HCT116 (cell line): ENCODE measurements around the gene WIPI1. TPM values are rescaled to one million over a fixed set of nuclear protein-coding genes. Genes with fewer than 3 reads are reported as not detected.

Source experiments
- ATAC-seq: fragments of 200-7000 bp; cut with Tn5 transposase; 2 replicates; pipeline ENCODE4 v1.9.1; 2020; ENCODE audit warnings: mild to moderate bottlenecking, moderate library complexity
- BruUV-seq: library from RNA; stranded (reverse); fragments of 400-500 nt; replicated peaks from 2 replicates; lab custom pipeline; 2021; lab: Mats Ljungman, UMichigan
- CTCF ChIA-PET: fragments of 300-600 bp; sonication (Branson Sonifier 250); formaldehyde crosslinking; loops from one replicate; lab custom pipeline; 2021; ENCODE audit warnings: antibody characterized with exemption; lab: Charles Lee
- POLR2A ChIA-PET: fragments of 300-600, 350-600 bp; sonication (Branson Sonifier 250); formaldehyde crosslinking; loops from one replicate; lab custom pipeline; 2021; ENCODE audit warnings: antibody characterized with exemption; lab: Charles Lee
- RAD21 ChIA-PET, 2 experiments: fragments of 300-600 bp; sonication (Branson Sonifier 250); formaldehyde crosslinking; loops; one replicate each; lab custom pipeline; 2023; ENCODE audit warnings: low total read pairs in 2 of 2; ENCODE audit not compliant: uncharacterized antibody in 2 of 2, unreplicated experiment in 2 of 2, low non-redundant PET in 1 of 2; lab: Charles Lee
- DNase-seq: peaks from one replicate; pipeline ENCODE4 v3.0.0-alpha.2; 2010; ENCODE audit warnings: low read depth, low spot score
- H2AFZ ChIP-seq: fragments of 200-600 bp; shearing (Covaris generic), sonication (generic); 2 replicates; pipeline ENCODE4 v1.6.1; 2017; ENCODE audit warnings: low read depth, mixed run types, mixed read lengths, antibody characterized with exemption, low read length; ENCODE audit not compliant: poor library complexity, severe bottlenecking
- H3K27ac ChIP-seq: 2 replicates; pipeline ENCODE4 v1.5.1; 2012; ENCODE audit warnings: low read depth, low read length
- H3K27me3 ChIP-seq: fragments of 200-600 bp; sonication (generic); 2 replicates; pipeline ENCODE4 v1.6.1; 2016; ENCODE audit warnings: mixed run types, low read length, mixed read lengths; ENCODE audit not compliant: insufficient read depth
- H3K36me3 ChIP-seq, 2 experiments: fragments of 200-500 bp in 1 of 2; fragments of 200-600 bp in 1 of 2; sonication (Bioruptor generic) in 1 of 2; sonication (generic) in 1 of 2; 2 replicates each; pipeline versions ENCODE4 v1.5.1 to v1.6.1; 2014 to 2016; ENCODE audit warnings: low read length in 2 of 2, inconsistent platforms in 1 of 2, mixed read lengths in 1 of 2, mixed run types in 1 of 2; ENCODE audit not compliant: insufficient read depth in 2 of 2, control insufficient read depth in 1 of 2
- H3K4me1 ChIP-seq, 2 experiments: fragments of 200-600 bp in 1 of 2; sonication (generic) in 1 of 2; 2 replicates each; pipeline versions ENCODE4 v1.5.1 to v1.6.1; 2012 to 2017; ENCODE audit warnings: low read length in 2 of 2, inconsistent platforms in 1 of 2, mild to moderate bottlenecking in 1 of 2, mixed read lengths in 1 of 2, mixed run types in 1 of 2, moderate library complexity in 1 of 2; ENCODE audit not compliant: insufficient read depth in 2 of 2, control insufficient read depth in 1 of 2
- H3K4me2 ChIP-seq: fragments of 200-600 bp; sonication (generic); 2 replicates; pipeline ENCODE4 v1.6.1; 2017; ENCODE audit warnings: mixed run types, low read length, mixed read lengths
- H3K4me3 ChIP-seq, 2 experiments: fragments of 200-600 bp in 1 of 2; sonication (generic) in 1 of 2; replicated peaks in 1 of 2; 2 replicates each; pipeline ENCODE4 v1.5.1; 2011 to 2016; ENCODE audit warnings: low read length in 2 of 2, control low read depth in 1 of 2, low read depth in 1 of 2, mild to moderate bottlenecking in 1 of 2, mixed read lengths in 1 of 2, mixed run types in 1 of 2
- H3K79me2 ChIP-seq: fragments of 200-600 bp; sonication (generic); 2 replicates; pipeline ENCODE4 v1.6.1; 2017; ENCODE audit warnings: mild to moderate bottlenecking, mixed run types, low read length, moderate library complexity, mixed read lengths; ENCODE audit not compliant: insufficient read depth
- H3K9ac ChIP-seq: fragments of 200-600 bp; sonication (generic); 2 replicates; pipeline ENCODE4 v1.6.1; 2016; ENCODE audit warnings: low read length, mixed read lengths
- H3K9me2 ChIP-seq: fragments of 200-600 bp; sonication (generic), shearing (Covaris generic); 2 replicates; pipeline ENCODE4 v1.6.1; 2017; ENCODE audit warnings: mixed run types, mild to moderate bottlenecking, moderate library complexity; ENCODE audit not compliant: insufficient read depth
- H3K9me3 ChIP-seq, 2 experiments: fragments of 200-500 bp in 1 of 2; fragments of 200-600 bp in 1 of 2; sonication (Bioruptor generic) in 1 of 2; sonication (generic) in 1 of 2; 2 replicates each; pipeline ENCODE4 v1.6.1; 2014 to 2017; ENCODE audit warnings: low read length in 2 of 2, mixed read lengths in 2 of 2, inconsistent platforms in 1 of 2, low read depth in 1 of 2, mild to moderate bottlenecking in 1 of 2, mixed run types in 1 of 2, moderate library complexity in 1 of 2; ENCODE audit not compliant: control insufficient read depth in 1 of 2, insufficient read depth in 1 of 2
- H4K20me1 ChIP-seq: fragments of 200-600 bp; sonication (generic), shearing (Covaris generic); 2 replicates; pipeline ENCODE4 v1.6.1; 2017; ENCODE audit warnings: mixed run types, mild to moderate bottlenecking, moderate library complexity; ENCODE audit not compliant: insufficient read depth
- ATF3 ChIP-seq: IDR thresholded peaks from 2 replicates; pipeline ENCODE4 v1.6.1; 2012
- JUND ChIP-seq: IDR thresholded peaks from 2 replicates; pipeline ENCODE4 v1.6.1; 2012
- POLR2A ChIP-seq: IDR thresholded peaks from 2 replicates; pipeline ENCODE4 v1.7.0; 2011; ENCODE audit warnings: borderline replicate concordance; ENCODE audit not compliant: insufficient read depth, insufficient read length; ENCODE audit errors: extremely low read depth
- SIN3A ChIP-seq: IDR thresholded peaks from 2 replicates; pipeline ENCODE4 v1.6.1; 2012; ENCODE audit warnings: low read depth
- SP1 ChIP-seq: IDR thresholded peaks from 2 replicates; pipeline ENCODE4 v1.6.1; 2012; ENCODE audit warnings: low read depth
- SRF ChIP-seq: IDR thresholded peaks from 2 replicates; pipeline ENCODE4 v1.6.1; 2012; ENCODE audit warnings: low read depth
- YY1 ChIP-seq: IDR thresholded peaks from 2 replicates; pipeline ENCODE4 v1.6.1; 2011; ENCODE audit warnings: low read length, low read depth, moderate library complexity, mild to moderate bottlenecking; ENCODE audit not compliant: insufficient replicate concordance; ENCODE audit errors: extremely low read depth
- ZBTB33 ChIP-seq: IDR thresholded peaks from 2 replicates; pipeline ENCODE4 v1.6.1; 2011; ENCODE audit warnings: mild to moderate bottlenecking, low read length, moderate library complexity; ENCODE audit not compliant: insufficient replicate concordance; ENCODE audit errors: extremely low read depth
- intact Hi-C: fragments of 100-400 bp; cut with micrococcal nuclease; formaldehyde crosslinking; loops from 2 replicates; pipeline ENCODE4 v1.10.0; 2022
- total RNA-seq: library from RNA; stranded (reverse); gene quantifications from one replicate; pipeline ENCODE4 v1.2.1, GENCODE V29; 2021; ENCODE audit not compliant: unreplicated experiment

The WIPI1 gene
- total RNA-seq, 1 experiment from 2014 or later, result 21.5 TPM

- BruUV-seq, result no TSS peak
- ChIA-PET RAD21 (no interaction called here), POLR2A (no interaction called here)
- H3K27me3 ChIP-seq, result no peaks in the 10 kb centered on the region
- no peak overlapping the region for H3K4me2 ChIP-seq
- H3K4me3 ChIP-seq, result no peak overlapping the region
- H3K9me3 ChIP-seq, result 0 out of 4 replicates have a peak, but pooled peaks cover 0 to 3% of the 10 kb centered on the region in 2 experiments
- H3K9ac ChIP-seq, result no peak overlapping the region
- H4K20me1 ChIP-seq, result no peaks in the 10 kb centered on the region
- intact Hi-C loops, result no loop called here
- no peaks in the 10 kb centered on the region for H3K9me2 ChIP-seq
- H2AFZ ChIP-seq, result no peak overlapping the region
- H3K4me1 ChIP-seq, result peaks cover 27 to 34% of the 10 kb centered on the region in 2 experiments
- no peaks in the 10 kb centered on the region for H3K36me3 ChIP-seq
- TF ChIP-seq POLR2A (no peak), SIN3A (no peak), SRF (no peak), JUND (no peak), ZBTB33 (no peak), SP1 (no peak), ATF3 (no peak), YY1 (no peak)
- TF ChIP-seq, all 23 proteins: peak for 0
- H3K27ac ChIP-seq, result no peak overlapping the region
- CTCF ChIA-PET, result interaction anchor here (1.2 to 1.6 kb wide), 2 partner anchors 14 to 25 kb away, joined by 3 to 4 read pairs; no protein-coding TSS in a partner anchor
- DNase-seq, result no peak
- ATAC-seq, result no peak
- H3K79me2 ChIP-seq, result no peaks in the 10 kb centered on the region
Measured at GRCh38 chr17:68401288-68401687, 56.0 kb downstream of the WIPI1 start.
